Activated naive CD8-positive, alpha-beta T cell treated with anti-CD3 and anti-CD28 coated beads, Interleukin-2, amount 10 ng/mL, durations not matched to agents 7 days and 5 days (primary cell): ENCODE measurements around the gene FZD7. TPM values are rescaled to one million over a fixed set of nuclear protein-coding genes. Genes with fewer than 3 reads are reported as not detected.

Experiments used
- ATAC-seq: fragments of 150-1000 bp; cut with Tn5 transposase; one replicate; pipeline ENCODE4 v1.10.0; 2021; ENCODE audit warnings: low read depth, moderate library complexity
- POLR2A ChIA-PET: fragments of 350-600 bp; sonication (Branson Sonifier 250); formaldehyde crosslinking; loops from one replicate; lab custom pipeline; 2021; ENCODE audit warnings: antibody characterized with exemption; lab: Charles Lee
- DNase-seq: peaks from one replicate; pipeline ENCODE4 v3.0.0; 2021
- H3K27ac Mint-ChIP-seq: one replicate; pipeline ENCODE4 v1.8.0; 2022; ENCODE audit warnings: mild to moderate bottlenecking, mixed read lengths
- H3K27me3 Mint-ChIP-seq: one replicate; pipeline ENCODE4 v1.8.0; 2022; ENCODE audit warnings: mild to moderate bottlenecking, moderate library complexity, mixed read lengths
- H3K36me3 Mint-ChIP-seq: one replicate; pipeline ENCODE4 v1.8.0; 2021; ENCODE audit warnings: mild to moderate bottlenecking, mixed read lengths
- H3K4me1 Mint-ChIP-seq: one replicate; pipeline ENCODE4 v1.8.0; 2021; ENCODE audit warnings: mixed read lengths
- H3K4me3 Mint-ChIP-seq: one replicate; pipeline ENCODE4 v1.8.0; 2022; ENCODE audit warnings: mild to moderate bottlenecking, moderate library complexity, mixed read lengths
- H3K9me3 Mint-ChIP-seq: one replicate; pipeline ENCODE4 v1.8.0; 2021; ENCODE audit warnings: mixed read lengths
- total RNA-seq, 2 experiments: library from RNA; stranded (reverse); gene quantifications; one replicate each; pipeline ENCODE4 v1.2.3, GENCODE V29; 2021

FZD7 gene
- total RNA-seq, 2 experiments from 2014 or later, result 0.44 to 0.82 TPM

- POLR2A ChIA-PET, result no interaction called here
- ATAC-seq (no peak), DNase-seq (no peak)
- no peaks in the 10 kb centered on the region for H3K36me3 Mint-ChIP-seq
- no peaks in the 10 kb centered on the region for H3K9me3 Mint-ChIP-seq
- no peaks in the 10 kb centered on the region for H3K4me1 Mint-ChIP-seq
- no peak within 1 kb of the TSS for H3K4me3 Mint-ChIP-seq
- no peak within 1 kb of the TSS for H3K27ac Mint-ChIP-seq
- H3K27me3 Mint-ChIP-seq, result peaks cover 14% of the 10 kb centered on the region
Measured at GRCh38 chr2:202072737-202073401, 39.2 kb downstream of the FZD7 start, which contains the start of gene KIAA2012. KIAA2012 (plus strand) TSS chr2:202073255; CDS start chr2:202073628, 373 bp downstream.

- Mint-ChIP-seq H3K36me3 (no peaks in the 10 kb centered on the region), H3K4me3 (no peak overlapping the region)
Measured at GRCh38 chr2:202074324-202074723, 40.7 kb downstream of the FZD7 start.

GRCh38 chr2:202079310-202079709 lies 45.7 kb downstream of the FZD7 start:
- Mint-ChIP-seq H3K36me3 (no peaks in the 10 kb centered on the region), H3K27ac (no peak overlapping the region), H3K4me3 (no peak overlapping the region), H3K4me1 (no peaks in the 10 kb centered on the region), H3K27me3 (peaks cover 9% of the 10 kb centered on the region), H3K9me3 (no peaks in the 10 kb centered on the region)
- no peak for ATAC-seq
- DNase-seq, result no peak
- POLR2A ChIA-PET, result no interaction called here

More at GRCh38 chr2:202074324-202074723, 40.7 kb downstream of the FZD7 start:
- POLR2A ChIA-PET, result no interaction called here
- Mint-ChIP-seq H3K4me1 (no peaks in the 10 kb centered on the region), H3K9me3 (no peaks in the 10 kb centered on the region), H3K27me3 (peaks cover 12% of the 10 kb centered on the region), H3K27ac (no peak overlapping the region)
- DNase-seq, result no peak
- no peak for ATAC-seq

DNA sequence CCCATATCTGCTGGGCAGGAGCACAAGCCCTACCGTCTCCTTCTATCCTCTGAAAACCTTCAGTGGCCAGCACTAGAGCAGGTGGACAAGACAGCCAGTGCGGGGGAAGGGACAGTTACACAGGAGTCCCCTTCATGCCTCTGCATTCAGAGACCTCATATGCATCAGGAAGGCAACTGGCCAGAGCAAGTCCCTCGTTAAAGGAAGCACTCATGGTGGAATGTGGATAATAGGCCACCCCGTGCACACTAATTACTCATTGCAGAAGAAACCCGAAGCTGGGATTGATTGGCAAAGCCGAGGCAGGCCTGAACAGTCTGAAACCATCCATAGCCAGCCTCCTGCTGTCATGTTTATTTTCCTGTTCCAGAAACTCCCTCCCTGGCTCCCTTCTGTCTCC lies 50.6 kb downstream of the FZD7 start:
- POLR2A ChIA-PET, result no interaction called here
- no peak for DNase-seq
- Mint-ChIP-seq H3K4me3 (no peak overlapping the region), H3K9me3 (no peaks in the 10 kb centered on the region), H3K36me3 (no peaks in the 10 kb centered on the region), H3K4me1 (no peaks in the 10 kb centered on the region), H3K27ac (no peak overlapping the region), H3K27me3 (peaks cover 6% of the 10 kb centered on the region)
- ATAC-seq, result no peak

Other genes with a start within 250 kb of the FZD7 start
- not detected for gene CDK15, start 227.3 kb upstream of the FZD7 start, total RNA-seq
- gene KIAA2012, start 39.4 kb downstream of the FZD7 start, total RNA-seq, result not detected
- 10 to 100 TPM; 84.6 to 85.5 TPM for gene SUMO1, start 204.7 kb downstream of the FZD7 start, total RNA-seq
- 100 to 1,000 TPM; 103 TPM for gene NOP58, start 231.9 kb downstream of the FZD7 start, total RNA-seq